ENCODE data around the gene ATRX.
"Not testable (repeated sequence)": the region's sequence is repeated elsewhere in the genome, so short reads cannot be mapped to it uniquely, and the experiment has no call there.

Gene ATRX, protein sequence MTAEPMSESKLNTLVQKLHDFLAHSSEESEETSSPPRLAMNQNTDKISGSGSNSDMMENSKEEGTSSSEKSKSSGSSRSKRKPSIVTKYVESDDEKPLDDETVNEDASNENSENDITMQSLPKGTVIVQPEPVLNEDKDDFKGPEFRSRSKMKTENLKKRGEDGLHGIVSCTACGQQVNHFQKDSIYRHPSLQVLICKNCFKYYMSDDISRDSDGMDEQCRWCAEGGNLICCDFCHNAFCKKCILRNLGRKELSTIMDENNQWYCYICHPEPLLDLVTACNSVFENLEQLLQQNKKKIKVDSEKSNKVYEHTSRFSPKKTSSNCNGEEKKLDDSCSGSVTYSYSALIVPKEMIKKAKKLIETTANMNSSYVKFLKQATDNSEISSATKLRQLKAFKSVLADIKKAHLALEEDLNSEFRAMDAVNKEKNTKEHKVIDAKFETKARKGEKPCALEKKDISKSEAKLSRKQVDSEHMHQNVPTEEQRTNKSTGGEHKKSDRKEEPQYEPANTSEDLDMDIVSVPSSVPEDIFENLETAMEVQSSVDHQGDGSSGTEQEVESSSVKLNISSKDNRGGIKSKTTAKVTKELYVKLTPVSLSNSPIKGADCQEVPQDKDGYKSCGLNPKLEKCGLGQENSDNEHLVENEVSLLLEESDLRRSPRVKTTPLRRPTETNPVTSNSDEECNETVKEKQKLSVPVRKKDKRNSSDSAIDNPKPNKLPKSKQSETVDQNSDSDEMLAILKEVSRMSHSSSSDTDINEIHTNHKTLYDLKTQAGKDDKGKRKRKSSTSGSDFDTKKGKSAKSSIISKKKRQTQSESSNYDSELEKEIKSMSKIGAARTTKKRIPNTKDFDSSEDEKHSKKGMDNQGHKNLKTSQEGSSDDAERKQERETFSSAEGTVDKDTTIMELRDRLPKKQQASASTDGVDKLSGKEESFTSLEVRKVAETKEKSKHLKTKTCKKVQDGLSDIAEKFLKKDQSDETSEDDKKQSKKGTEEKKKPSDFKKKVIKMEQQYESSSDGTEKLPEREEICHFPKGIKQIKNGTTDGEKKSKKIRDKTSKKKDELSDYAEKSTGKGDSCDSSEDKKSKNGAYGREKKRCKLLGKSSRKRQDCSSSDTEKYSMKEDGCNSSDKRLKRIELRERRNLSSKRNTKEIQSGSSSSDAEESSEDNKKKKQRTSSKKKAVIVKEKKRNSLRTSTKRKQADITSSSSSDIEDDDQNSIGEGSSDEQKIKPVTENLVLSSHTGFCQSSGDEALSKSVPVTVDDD (N-terminal part only)

DNA sequence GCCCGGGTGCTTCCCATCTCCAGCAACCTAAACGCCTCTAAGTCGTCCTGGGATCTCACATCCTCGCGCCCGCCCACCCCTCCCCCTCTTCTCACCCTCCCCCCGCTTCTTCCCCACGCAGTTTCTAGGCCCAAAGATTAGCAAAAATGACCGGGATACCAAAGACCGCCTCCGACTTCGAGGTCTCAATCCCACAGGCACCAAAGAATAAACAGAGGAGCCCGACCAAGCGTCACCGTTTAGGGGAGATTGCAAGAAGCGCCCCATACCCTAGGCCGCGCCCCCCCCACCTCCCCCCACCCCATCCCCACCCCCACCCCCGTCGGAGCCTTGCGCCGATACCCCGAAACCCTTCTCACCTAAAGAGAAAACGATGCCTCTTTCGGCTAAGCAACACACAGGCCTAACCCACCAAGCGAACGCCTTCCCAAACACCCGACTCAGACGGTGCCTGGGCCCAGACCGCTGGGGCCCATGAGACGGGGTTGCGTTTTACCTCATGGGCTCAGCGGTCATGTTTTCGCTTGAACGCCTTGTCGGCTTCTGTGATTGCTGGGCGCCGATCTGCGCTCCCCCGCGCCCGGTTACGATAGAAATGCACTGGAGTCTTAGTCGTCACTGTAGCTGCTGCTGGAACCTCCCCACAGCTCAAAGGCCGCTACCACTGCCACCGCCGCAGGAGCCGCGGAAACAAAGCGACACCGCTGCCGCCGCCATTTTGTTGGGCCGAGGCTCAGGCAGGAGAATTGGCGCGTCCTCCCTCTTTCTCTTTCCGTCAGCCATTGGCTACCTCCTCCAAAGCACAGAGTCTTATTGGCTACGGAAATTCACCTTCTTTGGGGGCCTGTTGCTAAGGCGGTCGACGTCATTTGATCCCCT lies at the start of gene ATRX:
ATRX (minus strand) TSS at position 731 of the 879 bp plus-strand sequence; CDS start at position 516, 215 bp downstream.
- peak; percentile 90 for DNase-seq

DNA sequence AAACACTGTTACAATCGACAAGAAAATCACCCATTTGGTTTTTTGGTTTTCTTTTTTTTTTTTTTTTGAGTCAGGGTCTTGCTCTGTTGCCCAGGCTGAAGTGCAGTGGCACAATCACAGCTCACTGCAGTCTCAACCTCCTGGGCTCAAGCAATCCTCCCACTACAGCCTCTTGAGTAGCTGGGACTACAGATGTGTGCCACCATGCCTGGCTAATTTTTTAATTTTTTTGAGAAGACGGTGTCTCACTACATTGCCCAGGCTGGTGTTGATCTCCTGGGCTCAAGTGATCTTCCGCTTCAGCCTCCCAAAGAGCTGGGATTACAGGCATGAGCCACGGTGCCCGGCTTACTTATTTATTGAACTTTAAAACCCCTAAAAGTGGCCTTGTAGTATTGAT lies 45.5 kb upstream of the ATRX start:
- not testable (repeated sequence) for DNase-seq

DNA sequence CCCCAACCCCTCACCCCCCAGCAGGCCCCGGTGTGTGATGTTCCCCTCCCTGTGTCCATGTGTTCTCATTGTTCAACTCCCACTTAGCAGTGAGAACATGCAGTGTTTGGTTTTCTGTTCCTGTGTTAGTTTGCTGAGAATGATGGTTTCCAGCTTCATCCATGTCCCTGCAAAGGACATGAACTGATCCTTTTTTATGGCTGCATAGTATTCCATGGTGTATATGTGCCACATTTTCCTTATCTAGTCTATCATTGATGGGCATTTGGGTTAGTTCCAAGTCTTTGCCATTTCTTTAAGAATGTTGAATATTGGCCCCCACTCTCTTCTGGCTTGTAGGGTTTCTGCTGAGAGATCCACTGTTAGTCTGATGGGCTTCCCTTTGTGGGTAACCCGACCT lies 36.0 kb upstream of the ATRX start:
- not testable (repeated sequence) for DNase-seq

DNA sequence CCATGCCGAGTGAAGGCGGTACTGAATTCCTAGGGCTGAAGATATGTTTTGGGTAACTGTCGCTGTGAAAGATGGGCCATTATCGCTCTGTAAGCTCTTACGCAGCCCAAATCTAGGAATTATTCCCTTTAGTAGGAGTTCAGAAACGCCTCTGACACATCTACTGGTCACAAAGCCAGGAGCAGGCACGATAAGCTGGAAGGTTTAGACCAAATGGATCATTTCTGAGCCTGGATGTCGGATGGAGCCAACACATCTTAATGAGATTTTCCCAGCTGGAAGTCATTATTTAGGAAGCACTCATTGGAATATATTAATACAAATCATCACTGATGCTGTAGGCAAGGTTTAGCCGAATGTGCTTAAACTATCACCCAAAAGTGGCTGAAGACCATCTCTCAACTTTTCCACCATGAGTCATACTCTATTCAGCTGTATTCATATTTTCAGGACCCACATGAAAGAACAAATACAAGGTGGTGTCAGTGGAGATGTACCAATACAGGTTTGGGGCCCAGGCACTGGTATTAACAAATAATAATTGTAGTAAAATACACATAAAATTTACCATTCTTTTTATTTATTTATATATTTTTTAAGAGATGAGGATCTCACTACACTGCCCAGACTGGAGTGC lies 34.2 kb upstream of the ATRX start:
- no peak for DNase-seq

DNA sequence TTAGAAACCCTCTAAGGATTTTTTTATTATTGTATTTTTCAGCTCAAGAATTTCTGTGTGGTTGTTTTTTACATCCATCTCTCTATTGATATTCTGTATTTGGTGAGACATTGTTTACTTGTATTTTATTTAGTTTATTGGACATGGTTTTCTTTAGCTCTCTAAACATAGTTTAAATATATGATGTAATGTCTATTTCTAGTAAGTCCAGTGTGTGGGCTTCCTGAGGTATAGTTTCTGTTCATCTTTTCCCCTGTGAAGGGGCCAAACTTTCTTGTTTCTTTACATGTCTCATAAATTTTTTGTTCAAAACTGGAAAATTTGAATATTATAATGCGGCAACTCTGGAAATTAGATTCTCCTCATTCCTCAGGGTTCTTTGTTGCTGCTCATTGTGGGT lies 28.2 kb upstream of the ATRX start:
- no peak for DNase-seq

DNA sequence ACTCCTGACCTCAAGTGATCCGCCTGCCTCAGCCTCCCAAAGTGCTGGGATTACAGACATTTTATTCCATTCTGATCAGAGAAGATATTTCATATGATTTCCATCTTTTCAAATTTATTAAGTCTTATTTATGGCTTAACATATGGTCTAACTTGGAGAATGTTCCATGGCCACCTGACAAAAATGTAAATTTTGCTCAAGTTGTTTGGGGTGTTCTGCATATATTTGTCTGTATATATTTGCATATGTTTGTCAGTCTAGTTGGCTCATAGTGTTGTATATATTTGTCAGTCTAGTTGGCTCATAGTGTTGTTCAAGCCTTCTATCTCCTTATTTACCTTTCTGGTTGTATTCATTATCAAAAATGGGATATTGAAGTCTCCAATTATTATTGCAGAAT lies 16.2 kb upstream of the ATRX start:
- DNase-seq, result no peak

DNA sequence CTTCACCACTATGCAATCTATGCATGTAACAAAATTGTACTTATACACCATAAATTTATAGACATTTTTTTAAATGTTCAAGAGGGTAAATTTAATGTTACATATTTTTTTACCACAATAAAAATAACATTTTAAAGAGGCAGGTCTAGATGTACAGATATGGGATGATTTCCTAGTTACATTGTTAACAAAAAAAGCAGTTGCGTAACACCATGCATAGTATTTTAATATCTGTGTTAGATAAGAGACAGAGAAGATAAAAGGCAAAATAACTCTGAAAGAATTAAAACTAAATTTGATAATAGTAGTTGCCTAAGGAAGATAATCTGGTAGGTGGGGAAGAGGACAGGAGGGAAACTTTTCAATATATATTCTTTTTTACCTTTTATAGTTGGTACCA lies 9.1 kb upstream of the ATRX start:
- DNase-seq, result no peak

DNA sequence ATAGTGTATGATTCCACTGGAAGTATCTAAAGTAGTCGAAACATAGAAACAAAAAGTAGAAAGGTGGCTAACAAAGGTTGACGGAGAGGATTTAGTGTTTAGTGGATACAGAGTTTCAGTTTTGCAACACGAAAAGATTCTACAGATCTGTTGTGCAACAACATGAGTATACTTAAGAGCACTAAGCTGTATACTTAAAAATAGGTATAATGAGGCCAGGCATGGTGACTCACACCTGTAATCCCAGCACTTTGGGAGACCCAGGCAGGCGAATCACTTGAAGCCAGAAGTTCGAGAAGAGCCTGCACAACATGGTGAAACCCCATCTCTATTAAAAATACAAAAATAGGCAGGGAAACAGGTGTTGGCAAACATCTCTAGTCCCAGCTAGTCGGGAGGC lies 7.9 kb upstream of the ATRX start:
- DNase-seq, result no peak

DNA sequence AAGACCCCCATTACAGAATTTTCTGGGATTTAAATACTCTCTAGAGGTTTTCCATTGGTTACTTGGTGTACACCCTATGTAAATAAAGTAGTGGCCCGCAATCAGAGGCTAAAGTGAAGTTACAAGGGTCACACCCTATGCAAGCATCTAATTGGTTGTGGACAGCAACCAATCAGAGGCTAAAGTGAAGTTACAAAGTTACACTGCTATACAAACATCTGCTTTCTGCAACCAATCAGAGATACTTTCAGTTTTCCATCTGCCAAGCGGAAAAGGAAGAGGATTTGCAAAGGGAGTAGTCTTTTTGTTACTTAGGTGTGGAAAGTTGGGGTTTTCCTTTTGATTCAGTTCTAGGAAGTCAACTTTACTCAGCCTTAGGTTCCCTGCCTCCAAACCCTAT lies 2.0 kb upstream of the ATRX start:
- no peak for DNase-seq

DNA sequence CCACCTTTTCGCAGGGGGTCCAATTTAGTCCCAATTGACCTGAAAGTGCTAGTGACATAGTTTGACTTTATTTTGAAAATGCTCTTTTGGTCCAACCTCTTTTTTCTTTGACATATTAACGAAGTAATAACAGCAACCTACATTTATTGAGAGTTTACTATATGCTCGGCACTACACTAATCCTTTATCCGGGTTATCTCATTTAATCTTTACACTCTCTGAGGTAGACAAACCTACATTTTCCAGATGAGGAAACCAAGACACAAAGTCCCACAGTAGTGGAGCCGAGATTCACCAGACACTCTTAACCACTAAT lies 307 bp upstream of the ATRX start:
- DNase-seq, result no peak

DNA sequence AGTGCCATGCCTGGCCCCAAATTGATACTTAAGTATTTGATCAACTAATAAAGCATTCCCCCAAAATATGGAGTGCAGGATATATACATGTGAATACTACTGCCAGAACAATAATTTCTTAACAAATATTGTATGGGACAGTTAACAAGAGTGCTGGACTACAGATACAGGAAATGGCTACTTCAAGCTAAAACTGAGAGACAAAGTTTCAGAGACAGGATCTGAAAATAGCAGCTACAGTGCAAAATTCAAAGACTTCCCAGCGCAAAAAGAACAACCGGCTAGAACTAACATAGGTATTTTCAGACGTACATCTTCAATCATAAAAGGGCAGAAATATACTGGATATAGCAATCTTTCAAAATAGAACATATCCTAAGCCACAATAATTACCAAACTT lies 6.3 kb downstream of the ATRX start:
- DNase-seq, result no peak

DNA sequence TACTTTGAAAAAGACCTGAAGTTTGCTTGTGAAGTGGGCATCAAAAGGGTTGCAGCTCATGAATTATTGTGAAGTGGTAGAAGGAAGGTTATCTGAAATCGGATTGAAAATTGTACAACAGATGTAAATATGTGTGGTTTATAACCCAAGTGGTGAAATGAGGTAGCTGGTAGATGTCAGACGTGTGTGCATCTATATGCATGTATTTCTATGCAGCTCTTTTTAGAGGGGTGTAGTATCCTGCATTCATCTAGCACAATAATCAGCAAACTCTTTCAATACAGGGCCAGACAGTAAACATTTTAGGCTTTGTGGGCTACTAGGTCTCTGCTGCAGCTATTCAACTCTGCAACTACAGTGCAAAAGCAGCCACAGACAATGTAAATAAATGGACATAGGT lies 9.4 kb downstream of the ATRX start:
- DNase-seq, result peak; percentile 3

DNA sequence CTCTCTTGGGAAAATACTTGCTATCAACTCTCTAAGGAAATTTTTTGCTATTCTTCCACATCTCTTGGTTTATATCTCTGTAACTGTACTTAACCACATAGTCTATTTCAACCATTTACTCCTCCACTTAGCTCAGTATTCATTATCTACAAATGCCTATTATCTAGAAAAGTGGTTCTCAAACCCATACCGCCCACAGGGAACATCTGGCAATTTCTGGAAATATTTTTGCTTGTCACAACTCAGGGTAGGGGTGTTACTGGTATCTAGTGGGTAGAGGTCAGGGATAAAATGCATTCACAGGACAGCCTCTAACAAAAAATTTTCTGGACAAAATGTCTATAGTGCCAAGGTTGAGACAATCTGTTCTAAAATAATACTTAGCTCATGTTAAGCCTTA lies 14.4 kb downstream of the ATRX start:
- DNase-seq, result no peak

DNA sequence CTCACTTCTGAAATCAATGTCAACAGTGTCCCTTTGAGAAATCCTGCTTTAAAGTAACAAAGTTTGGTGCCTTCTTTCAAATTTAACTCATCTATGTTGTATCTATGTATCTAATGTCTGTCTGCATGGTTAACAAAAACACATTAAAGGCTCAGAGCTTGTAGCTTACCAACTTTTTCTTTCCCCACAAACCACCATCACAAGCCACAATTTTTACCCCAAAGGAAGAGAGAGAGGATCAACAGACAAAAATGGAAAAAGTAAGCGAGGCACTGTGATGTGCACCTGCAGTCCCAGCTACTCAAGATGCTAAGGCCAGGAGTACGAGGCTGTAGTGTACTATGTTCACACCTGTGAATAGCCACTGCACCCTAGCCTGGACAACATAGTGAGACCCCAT lies 17.2 kb downstream of the ATRX start:
- DNase-seq, result no peak

DNA sequence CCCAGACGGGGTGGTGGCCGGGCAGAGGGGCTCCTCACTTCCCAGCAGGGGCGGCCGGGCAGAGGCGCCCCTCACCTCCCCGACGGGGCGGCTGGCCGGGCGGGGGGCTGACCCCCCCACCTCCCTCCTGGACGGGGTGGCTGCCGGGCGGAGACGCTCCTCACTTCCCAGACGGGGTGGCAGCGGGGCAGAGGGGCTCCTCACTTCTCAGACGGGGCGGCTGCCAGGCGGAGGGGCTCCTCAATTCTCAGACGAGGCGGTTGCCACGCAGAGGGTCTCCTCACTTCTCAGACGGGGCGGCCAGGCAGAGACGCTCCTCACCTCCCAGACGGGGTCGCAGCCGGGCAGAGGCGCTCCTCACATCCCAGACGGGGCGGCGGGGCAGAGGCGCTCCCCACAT lies 19.8 kb downstream of the ATRX start:
- DNase-seq, result not testable (repeated sequence)

DNA sequence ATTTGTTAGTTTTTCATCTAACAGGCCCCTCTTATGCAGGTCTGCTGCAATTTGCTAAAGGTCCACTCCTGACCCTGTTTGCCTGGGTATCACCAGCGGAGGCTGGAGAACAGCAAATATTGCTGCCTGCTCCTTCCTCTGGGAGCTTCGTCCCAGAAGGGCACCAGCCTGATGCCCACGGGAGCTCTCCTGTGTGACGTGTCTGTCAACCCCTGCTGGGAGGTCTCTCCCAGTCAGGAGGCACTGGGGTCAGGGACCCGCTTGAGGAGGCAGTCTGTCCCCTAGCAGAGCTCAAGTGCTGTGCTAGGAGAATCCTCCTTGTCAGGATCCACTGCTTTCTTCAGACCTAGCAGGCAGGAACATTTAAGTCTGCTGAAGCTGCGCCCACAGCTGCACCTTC lies 30.5 kb downstream of the ATRX start:
- no peak for DNase-seq

DNA sequence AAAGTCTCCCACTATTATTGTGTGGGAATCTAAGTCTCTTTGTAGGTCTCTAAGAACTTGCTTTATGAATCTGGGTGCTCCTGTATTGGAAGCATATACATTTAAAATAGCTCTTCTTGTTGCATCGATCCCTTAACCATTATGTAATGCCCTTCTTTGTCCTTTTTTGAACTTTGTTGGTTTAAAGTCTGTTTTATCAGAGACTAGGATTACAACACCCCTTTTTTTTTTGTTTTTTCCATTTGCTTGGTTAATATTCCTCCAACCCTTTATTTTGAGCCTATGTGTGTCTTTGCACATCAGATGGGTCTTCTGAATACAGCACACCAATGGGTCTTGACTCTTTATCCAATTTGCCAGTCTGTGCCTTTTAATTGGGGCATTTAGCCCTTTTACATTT lies 32.1 kb downstream of the ATRX start:
- not testable (repeated sequence) for DNase-seq

DNA sequence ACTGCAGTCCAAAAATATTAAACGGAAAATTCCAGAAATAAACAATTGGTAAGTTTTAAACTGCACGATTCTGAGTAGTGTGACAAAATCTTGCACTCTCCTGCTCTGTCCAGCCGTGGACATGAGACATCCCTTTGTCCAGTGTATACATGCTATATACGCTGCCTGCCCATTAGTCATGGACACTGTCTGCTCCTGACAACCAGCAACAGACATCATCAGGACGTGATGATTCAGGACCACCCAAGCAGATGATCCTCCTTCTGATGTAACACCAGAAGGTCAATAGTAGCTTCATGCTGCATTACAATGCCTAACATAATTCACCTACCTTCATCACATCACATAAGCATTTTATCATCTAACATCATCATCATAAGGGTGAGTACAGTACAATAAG lies 36.3 kb downstream of the ATRX start:
- no peak for DNase-seq

DNA sequence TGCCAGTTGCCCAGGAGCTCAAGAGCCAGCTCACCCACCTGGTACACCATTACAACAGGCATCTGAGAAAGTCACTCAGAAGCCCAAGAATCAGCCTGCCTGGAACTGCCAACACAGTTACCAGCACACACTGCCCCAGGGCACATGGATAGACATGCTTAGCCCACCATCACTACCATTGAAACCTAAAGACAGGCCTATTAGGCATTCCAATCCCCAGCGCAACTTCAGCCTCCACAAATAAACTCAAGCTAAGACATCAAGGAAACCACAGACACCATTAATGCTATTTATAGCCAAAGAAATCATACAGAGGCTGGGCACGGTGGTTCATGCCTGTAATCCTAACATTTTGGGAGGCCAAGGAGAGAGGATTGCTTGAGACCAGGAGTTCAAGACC lies 42.3 kb downstream of the ATRX start:
- DNase-seq, result no peak

DNA sequence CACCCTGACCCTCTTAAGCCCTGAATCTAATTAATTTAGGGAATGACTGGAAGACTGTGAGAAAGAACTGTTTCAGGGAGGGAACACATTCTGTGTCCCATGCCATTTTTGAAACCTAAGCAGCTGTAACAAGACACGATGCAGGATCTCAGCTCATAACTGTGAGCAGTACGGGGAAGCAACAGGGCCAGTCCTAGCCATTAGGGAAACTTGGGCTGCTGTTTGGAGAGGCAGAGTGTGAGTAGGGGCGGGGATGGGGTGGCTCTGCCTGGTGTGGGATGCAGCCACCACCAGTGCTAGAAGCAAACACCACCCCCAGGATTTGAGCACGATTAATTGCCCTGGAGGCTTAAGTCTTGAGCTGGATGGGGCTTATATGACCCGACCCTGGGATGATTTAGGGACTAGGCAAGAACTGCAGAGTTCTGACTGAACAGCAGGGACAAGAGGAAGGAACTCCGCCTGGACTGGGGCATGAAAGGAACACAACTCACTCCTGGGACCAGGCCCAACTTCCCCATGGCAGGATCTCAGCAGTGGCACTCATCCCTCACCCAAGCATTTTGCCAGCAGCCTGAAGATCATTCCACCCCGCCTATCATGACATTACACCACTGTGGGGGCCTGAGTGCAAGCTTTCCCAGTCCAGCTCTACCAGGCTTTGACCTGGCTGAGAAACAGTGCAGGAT lies 43.1 kb downstream of the ATRX start:
- DNase-seq, result no peak

DNA sequence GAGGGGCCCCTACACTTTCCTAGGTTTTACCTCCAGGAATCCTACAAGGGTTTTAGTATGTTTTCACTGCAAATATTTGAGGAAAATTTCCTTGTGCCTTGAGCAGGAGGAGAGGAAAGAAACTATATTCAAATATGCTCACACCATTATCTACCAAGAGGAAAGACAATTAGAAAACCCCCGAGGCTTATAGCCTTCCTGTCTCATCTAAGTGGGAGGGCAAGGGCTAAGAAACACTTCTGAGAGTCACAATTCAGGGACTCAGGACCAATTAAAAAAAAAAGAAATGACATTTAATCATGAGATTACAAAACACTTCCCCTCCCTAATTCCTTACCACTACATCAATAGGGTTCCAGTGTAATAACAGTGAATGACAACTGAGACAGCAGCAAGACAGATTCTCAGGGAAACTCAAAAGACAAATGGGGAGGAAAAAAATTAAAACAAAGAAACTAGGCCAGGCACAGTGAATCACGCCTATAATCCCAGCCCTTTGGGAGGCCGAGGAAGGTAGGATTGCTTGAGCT lies 45.6 kb downstream of the ATRX start:
- DNase-seq, result no peak

Measured in NCI-H146 (cell line).